A549 treated with RU486 at 1 μM for 4 hours (cell line): ENCODE data around the gene TLE2. TPM values are rescaled to one million over a fixed set of nuclear protein-coding genes. Genes with fewer than 3 reads are reported as not detected.

Source experiments
- total RNA-seq: library from RNA; stranded (reverse); fragments of 200-300 nt; extraction: Qiagen RNA extraction; gene quantifications from 5 replicates; pipeline ENCODE4 v1.2.3, GENCODE V29; 2022; ENCODE audit warnings: low read depth

The TLE2 gene
- 1.7 to 3.1 TPM (median 3.0 TPM) in 5 replicates for total RNA-seq

GRCh38 chr19:3029065-3029923 lies at the start of gene TLE2:
Gene TLE2, minus strand, starts transcription at chr19:3029280. Its CDS starts 376 bp downstream, at chr19:3028904.

GRCh38 chr19:3062165-3063105 lies 33.4 kb upstream of the TLE2 start, which contains the start of gene TLE5:
Gene TLE5, minus strand, starts transcription at chr19:3062495. Its CDS starts 295 bp downstream, at chr19:3062200.

GRCh38 chr19:2977001-2977745 lies 51.9 kb downstream of the TLE2 start, which contains the start of gene TLE6:
Gene TLE6, plus strand, starts transcription at chr19:2977564. Its CDS starts 670 bp downstream, at chr19:2978234.

Other genes starting within 250 kb of the TLE2 start
- gene SGTA, start 246.0 kb downstream of the TLE2 start, total RNA-seq: 57.9 to 80.1 TPM (median 74.5 TPM) in 5 replicates
- 75.6 to 106 TPM (median 98.3 TPM) in 5 replicates for gene THOP1, start 243.8 kb downstream of the TLE2 start, total RNA-seq
- 1.0 to 1.3 TPM (median 1.2 TPM) in 5 replicates for gene ZNF554, start 209.4 kb downstream of the TLE2 start, total RNA-seq
- gene ZNF555, start 187.8 kb downstream of the TLE2 start, total RNA-seq: 2.2 to 3.0 TPM (median 2.8 TPM) in 5 replicates
- gene ZNF556, start 161.9 kb downstream of the TLE2 start, total RNA-seq: 0.02 to 0.11 TPM (median 0.05 TPM) in 3 of 5 replicates, not detected in the others
- gene ZNF57, start 128.4 kb downstream of the TLE2 start, total RNA-seq: 1.9 to 2.9 TPM (median 2.3 TPM) in 5 replicates
- 1.7 to 2.5 TPM (median 2.0 TPM) in 5 replicates for gene ZNF77, start 84.3 kb downstream of the TLE2 start, total RNA-seq
- 3.1 to 6.1 TPM (median 5.5 TPM) in 5 replicates for gene TLE6, start 51.7 kb downstream of the TLE2 start, total RNA-seq
- gene TLE5, start 33.2 kb upstream of the TLE2 start, total RNA-seq: 163 to 261 TPM (median 235 TPM) in 5 replicates
- gene GNA11, start 65.1 kb upstream of the TLE2 start, total RNA-seq: 27.9 to 34.7 TPM (median 32.5 TPM) in 5 replicates
- gene GNA15, start 106.8 kb upstream of the TLE2 start, total RNA-seq: 0.16 to 0.19 TPM (median 0.16 TPM) in 3 of 5 replicates, not detected in the others
- gene S1PR4, start 149.5 kb upstream of the TLE2 start, total RNA-seq: 0.15 to 0.56 TPM (median 0.29 TPM) in 3 of 5 replicates, not detected in the others
- gene NCLN, start 156.7 kb upstream of the TLE2 start, total RNA-seq: 66.3 to 88.6 TPM (median 84.2 TPM) in 5 replicates
- gene CELF5, start 195.4 kb upstream of the TLE2 start, total RNA-seq: 0.30 to 0.57 TPM (median 0.44 TPM) in 5 replicates